GM18511 (cell line): ENCODE results near the gene NDEL1.

Experiments
- ATAC-seq: cut with Tn5 transposase; IDR thresholded peaks from one replicate; pipeline ENCODE4 v1.9.1; 2021; ENCODE audit warnings: mild to moderate bottlenecking, moderate library complexity; ENCODE audit not compliant: unreplicated experiment

Gene NDEL1

DNA sequence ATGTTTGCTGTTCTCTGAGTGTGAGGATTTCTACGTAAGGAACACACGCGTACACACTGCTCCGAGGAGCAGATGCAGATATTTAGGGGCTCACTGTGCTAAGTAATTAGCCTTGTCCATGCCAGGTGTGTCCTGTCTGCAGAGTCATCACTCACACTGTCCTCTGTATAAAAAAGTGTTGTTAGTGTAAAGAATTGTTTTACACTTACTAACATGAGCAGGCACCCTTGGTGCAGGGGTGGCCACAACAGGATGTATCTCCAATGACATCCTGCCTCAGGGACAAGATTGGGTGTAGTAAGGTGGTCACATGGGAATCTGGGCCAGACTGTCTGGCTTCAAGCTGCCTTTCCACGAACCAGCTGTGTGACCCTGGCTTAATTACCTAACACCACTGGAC is 63.9 kb downstream of the NDEL1 start:
- no peak for ATAC-seq

DNA sequence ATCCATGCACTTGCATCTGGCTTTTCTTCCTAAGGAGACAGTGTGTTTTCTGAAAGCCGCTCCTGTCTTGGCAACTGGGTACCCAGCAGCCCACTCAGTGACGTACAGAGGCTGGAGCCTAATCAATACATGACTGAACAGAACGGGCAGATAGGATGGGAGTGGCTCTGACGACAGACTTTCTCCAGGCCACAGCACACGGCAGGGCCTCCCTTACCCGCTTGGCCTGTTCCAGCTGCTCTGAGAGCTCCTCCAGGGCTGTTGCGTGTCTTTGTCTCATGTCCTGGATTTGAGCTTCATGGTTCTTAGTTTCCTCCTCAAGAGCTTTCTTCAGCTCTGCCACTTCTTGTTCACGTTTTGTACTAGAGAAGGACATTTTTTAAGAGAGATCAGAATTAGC is 64.9 kb downstream of the NDEL1 start:
- no peak for ATAC-seq

DNA sequence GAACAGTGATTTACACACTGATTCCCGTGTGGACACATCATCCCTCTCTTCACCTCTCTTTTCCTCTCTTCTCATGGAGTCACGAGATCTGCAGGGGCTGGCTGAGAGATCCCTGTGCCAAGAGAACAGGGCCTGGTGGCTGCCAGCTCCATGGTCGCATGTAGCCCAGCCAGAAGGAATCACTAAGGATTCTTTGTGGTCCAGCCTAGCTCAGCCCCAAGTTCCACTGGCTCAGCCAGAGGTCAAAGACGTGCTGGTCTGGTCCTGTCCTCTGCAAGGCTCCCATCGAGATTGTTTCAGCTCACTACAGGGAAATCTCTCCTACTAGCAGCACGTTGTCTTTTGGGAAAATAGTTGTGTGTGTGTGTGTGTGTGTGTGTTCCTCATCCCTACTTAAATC is 66.4 kb downstream of the NDEL1 start:
- no peak for ATAC-seq

DNA sequence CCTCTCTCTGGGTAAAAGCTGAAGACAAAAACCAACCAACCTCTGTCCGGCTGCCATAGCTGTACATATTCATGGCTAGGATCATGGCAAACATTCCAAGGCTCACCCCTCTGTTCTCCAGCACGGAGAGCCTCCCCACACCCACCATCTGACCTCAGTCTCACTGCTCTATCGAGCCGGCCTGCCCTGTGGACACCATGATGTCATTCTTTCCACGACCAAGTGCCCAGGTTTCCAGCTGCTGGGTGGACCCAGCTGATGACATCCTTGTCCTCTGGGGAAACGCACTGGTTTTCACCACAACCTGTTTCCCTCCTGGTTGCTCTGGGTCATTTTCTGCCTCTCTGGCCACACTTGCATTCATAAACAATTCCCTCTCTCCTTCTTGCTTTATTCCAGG is 67.7 kb downstream of the NDEL1 start:
- no peak for ATAC-seq

DNA sequence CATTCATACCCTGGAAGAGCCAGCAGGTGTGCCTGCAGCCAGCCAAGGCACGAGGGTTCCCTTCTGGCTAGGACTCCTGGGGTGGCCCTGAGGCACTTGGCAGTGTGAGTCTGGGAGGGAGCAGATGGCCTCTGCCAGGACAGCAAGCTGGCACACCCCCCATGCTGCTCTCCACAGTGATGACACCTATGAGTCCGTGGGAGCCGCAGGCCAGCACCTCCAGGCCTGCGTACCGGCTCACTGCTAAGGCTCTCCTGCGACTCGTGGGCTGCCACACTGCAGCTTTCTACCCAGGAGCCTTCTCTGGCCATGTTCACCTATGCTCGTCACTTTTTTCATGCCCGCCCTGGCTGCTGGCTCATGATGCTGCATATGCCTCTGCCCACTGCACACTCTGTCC is 68.1 kb downstream of the NDEL1 start:
- ATAC-seq = no peak

DNA sequence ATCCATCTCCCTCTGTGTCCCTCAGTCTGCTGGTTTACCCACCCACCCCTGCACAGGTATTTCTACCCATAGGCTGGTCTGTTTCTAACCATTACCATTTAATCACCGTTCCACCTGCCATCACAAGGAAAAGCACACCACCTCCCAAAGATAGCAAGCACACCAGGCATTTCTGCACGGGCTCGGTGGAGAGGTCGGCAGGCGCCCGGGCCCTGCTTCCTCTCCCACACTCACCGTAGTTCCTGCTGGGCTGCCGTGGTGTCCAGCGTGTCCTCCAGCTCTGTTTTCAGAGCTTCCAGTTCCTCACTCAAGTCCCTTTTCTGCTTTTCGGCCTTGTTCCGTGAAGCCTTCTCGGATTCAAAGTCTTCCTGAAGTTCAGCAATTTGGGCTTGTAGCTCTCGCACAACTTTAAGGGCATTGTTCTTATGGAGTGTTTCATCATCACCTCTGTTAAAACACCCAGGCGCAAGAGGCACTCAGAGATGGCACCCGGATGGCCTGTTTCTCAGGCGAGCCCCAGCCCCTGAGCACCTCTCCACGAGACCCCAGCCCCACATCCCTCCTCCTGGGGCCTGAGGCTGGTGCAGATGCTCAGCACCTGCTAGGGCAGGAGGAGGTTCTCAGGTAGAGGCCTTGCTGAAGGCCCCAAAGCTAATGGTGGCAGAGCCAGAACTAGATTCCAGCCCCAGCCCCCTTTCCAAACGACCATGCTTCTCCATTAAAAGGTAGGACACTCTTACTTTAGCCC is 69.0 kb downstream of the NDEL1 start:
- ATAC-seq = no peak

DNA sequence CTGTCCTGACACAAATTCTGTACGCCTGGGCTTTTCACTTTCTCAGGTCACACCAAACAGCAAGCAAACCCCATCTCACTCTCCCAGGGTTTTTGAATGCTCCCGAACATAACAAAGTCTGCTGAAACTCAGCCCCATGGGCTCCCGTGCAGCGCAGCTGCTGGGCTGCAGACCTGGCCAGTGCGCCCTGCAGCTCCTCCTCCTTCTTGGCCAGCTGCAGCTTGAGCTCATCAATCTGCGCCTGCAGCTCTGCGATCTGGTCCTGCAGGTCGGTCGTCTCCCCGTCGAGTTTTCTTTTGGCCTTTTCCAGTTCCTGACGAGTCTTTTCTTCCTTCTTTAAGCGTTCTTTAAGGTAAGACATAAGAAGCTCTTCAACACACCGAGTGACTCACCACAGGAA is 70.5 kb downstream of the NDEL1 start:
- no peak for ATAC-seq

DNA sequence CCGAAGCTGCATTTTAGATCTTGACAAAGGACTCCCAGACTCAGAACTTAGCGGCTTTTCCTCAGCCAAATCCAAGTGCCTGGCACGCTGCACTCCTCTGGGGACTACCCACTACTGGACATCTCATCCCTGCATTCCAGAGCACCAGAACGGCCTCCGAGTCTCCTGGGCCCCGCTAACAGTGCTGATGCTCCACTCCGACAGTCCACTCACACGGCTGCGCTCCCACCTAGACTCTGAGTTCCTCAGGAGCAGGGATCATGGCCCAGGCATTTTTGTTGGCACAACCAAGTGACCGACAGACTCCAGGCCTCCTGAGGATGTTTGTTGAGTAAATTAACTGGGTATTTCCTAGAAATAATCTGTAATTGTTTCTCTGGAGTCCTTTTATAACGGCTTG is 79.1 kb downstream of the NDEL1 start:
- no peak for ATAC-seq
